ENCODE measurements around the gene SH2D3A. TPM values are rescaled to one million over a fixed set of nuclear protein-coding genes. Genes with fewer than 3 reads are reported as not detected.

SH2D3A gene
- total and polyA plus RNA-seq, 2 donors from 2014 or later = 12.5 to 35.4 TPM

DNA sequence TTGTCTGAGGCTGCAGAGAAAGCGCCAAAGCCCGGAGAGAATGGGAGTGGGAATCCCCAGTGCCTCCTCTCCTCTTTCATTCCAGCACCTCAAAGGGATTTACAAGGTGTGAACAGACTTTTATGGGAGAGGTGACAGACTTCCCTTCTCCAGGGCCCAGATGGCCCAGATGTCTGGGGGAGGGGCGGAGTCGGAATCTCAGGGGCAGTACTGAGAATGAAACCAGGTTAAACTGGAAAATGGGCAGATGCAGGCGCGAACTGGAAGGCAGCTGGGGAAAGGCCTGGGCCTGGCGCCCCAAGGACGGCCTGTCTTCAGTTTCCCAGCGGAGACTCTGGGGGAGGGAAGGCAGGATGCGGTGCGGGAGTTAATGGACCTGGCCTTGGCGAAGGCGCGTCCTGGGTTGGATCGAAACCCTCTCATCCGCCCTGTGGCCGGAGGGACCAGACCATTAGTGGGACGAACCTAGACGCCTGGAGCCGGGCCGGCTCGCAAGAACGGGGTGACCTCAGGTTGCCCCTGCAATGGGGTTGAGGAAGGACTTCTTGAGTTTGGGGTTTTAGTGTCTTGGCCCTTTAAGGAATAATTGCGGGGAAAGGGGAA is 28.3 kb downstream of the SH2D3A start:
- peak overlapping the region; percentile 85 to 89 for H3K27ac ChIP-seq (ENCODE audit: low read depth in 2 of 2, low read length in 2 of 2)
- peak overlapping the region in 2 of 3 donors; percentile 38 to 71 for H3K9ac ChIP-seq (ENCODE audit: low read length in 3 of 3)
- H3K4me3 ChIP-seq (ENCODE audit: low read length in 3 of 3) = peak overlapping the region; percentile 34 to 57 (median 56)
- H3K4me1 ChIP-seq (ENCODE audit: control insufficient read depth in 2 of 3, insufficient read depth in 2 of 3, low read depth in 1 of 3, low read length in 3 of 3) = peaks cover 5 to 33% (median 15%) of the 10 kb centered on the region in 3 donors
- FAIRE-seq (no peak), DNase-seq (peak in 4 of 5 donors; percentile 65 to 89 (median 82))
- intact Hi-C loops (cut with DNase I) = no loop called here
- no peaks in the 10 kb centered on the region for H3K27me3 ChIP-seq (ENCODE audit: control insufficient read depth, insufficient read depth, low read length)
- H3K9me3 ChIP-seq (ENCODE audit: control insufficient read depth in 2 of 3, insufficient read depth in 1 of 3, low read length in 3 of 3) = no peaks in the 10 kb centered on the region
- H3K36me3 ChIP-seq (ENCODE audit: control insufficient read depth in 2 of 3, insufficient read depth in 3 of 3, low read length in 3 of 3) = peaks cover 0 to 10% (median 3%) of the 10 kb centered on the region in 3 donors
- TF ChIP-seq, protein P1, sequence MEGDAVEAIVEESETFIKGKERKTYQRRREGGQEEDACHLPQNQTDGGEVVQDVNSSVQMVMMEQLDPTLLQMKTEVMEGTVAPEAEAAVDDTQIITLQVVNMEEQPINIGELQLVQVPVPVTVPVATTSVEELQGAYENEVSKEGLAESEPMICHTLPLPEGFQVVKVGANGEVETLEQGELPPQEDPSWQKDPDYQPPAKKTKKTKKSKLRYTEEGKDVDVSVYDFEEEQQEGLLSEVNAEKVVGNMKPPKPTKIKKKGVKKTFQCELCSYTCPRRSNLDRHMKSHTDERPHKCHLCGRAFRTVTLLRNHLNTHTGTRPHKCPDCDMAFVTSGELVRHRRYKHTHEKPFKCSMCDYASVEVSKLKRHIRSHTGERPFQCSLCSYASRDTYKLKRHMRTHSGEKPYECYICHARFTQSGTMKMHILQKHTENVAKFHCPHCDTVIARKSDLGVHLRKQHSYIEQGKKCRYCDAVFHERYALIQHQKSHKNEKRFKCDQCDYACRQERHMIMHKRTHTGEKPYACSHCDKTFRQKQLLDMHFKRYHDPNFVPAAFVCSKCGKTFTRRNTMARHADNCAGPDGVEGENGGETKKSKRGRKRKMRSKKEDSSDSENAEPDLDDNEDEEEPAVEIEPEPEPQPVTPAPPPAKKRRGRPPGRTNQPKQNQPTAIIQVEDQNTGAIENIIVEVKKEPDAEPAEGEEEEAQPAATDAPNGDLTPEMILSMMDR (IDR thresholded peaks at IDR 0.05; ENCODE audit: borderline replicate concordance, extremely low read depth, insufficient read depth) = no peak

DNA sequence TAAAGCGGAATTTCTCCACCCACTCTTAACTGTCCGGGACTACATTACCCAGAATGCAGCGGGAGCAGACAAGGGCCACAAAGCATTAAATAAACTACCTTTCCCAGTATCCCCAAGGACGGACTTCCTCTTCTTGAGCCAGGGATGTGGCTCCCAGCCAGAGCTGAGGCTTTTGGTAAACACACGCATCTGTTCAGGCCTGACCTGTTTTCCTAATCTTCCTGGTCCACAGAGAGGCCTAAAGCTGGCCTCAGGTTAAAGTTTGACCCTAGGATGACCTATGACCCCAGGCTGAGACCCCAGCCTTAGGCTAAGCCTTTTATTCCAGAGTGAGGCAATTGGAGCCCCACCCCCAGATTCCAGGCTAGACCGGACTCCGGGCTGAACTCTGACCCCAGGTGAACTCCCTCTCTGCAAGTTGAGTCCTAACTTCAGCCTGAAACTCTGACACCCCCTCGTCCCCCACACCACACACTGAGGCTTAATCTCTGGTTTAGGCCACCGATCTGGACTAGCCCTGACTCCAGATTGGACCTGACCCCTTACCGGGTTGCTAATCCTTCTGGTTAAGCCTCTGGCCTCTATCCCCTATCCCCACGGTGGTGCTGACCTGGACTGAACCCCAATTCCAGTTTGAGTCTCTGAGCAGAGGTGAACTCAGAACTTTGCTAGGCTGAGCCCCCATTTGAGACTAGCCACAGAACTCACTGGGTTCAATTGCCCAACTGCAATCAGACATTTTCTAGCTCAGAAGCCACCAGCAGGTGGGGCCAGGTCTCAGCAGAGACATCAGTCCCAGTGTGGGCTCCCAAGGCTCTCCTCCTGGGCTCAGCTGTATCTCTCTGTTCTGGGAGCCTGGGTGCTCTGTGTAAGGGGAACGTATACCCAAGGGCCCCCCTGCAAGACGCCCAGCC is 29.1 kb downstream of the SH2D3A start:
- peaks cover 5 to 31% (median 13%) of the 10 kb centered on the region in 3 donors for H3K4me1 ChIP-seq (ENCODE audit: control insufficient read depth in 2 of 3, insufficient read depth in 2 of 3, low read depth in 1 of 3, low read length in 3 of 3)
- FAIRE-seq (no peak), DNase-seq (peak; percentile 81 to 97 (median 90))
- intact Hi-C loops (cut with DNase I) = no loop called here
- TF ChIP-seq, protein P1 (IDR thresholded peaks at IDR 0.05; ENCODE audit: borderline replicate concordance, extremely low read depth, insufficient read depth) = peak; percentile 73
- no peaks in the 10 kb centered on the region for H3K9me3 ChIP-seq (ENCODE audit: control insufficient read depth in 2 of 3, insufficient read depth in 1 of 3, low read length in 3 of 3)
- H3K4me3 ChIP-seq (ENCODE audit: low read length in 3 of 3) = peak overlapping the region; percentile 3 to 57 (median 4)
- H3K9ac ChIP-seq (ENCODE audit: low read length in 3 of 3) = peak overlapping the region in 2 of 3 donors; percentile 30 to 71
- no peaks in the 10 kb centered on the region for H3K27me3 ChIP-seq (ENCODE audit: control insufficient read depth, insufficient read depth, low read length)
- H3K27ac ChIP-seq (ENCODE audit: low read depth in 2 of 2, low read length in 2 of 2) = peak overlapping the region; percentile 85 to 89
- H3K36me3 ChIP-seq (ENCODE audit: control insufficient read depth in 2 of 3, insufficient read depth in 3 of 3, low read length in 3 of 3) = peaks cover 0 to 5% (median 2%) of the 10 kb centered on the region in 3 donors

DNA sequence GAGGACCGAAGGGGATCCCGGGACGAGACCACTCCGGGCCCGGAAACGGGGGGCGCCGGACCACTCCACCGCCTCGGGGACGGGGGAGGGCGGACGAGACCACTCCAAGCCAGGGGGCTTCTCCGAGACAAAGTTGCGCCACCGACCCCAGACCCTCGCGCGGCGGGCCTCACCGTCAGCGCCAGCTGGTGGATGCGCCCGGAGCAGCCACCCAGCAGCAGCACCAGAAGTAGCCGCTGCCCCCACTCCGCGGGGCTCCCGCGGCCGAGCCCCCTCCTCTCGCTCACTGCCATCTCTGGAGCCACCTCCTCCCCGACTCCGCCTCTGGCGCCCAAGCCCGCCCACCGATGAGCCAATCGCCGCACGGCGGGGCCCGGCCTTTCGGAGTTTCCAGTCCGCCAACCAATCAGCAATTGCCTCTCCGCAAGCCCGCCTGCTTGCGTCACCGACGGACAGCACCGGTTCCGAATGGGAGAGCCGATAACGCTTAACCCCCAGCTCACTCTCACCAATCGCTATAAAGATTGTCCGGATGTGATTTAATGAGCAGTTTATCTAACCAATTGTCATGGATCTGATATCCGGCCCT is 29.9 kb downstream of the SH2D3A start, which contains the start of gene GPR108:
Gene GPR108 (minus strand): TSS at position 297 of the 589 bp plus-strand sequence. CDS start 4 bp downstream, at position 293.
- peaks cover 5 to 31% (median 13%) of the 10 kb centered on the region in 3 donors for H3K4me1 ChIP-seq (ENCODE audit: control insufficient read depth in 2 of 3, insufficient read depth in 2 of 3, low read depth in 1 of 3, low read length in 3 of 3)
- H3K9ac ChIP-seq (ENCODE audit: low read length in 3 of 3) = peak within 1 kb of the TSS; percentile 57 to 77 (median 68)
- no peaks in the 10 kb centered on the region for H3K27me3 ChIP-seq (ENCODE audit: control insufficient read depth, insufficient read depth, low read length)
- H3K27ac ChIP-seq (ENCODE audit: low read depth in 2 of 2, low read length in 2 of 2) = peak within 1 kb of the TSS; percentile 95 to 96
- no peaks in the 10 kb centered on the region for H3K36me3 ChIP-seq (ENCODE audit: control insufficient read depth in 2 of 3, insufficient read depth in 3 of 3, low read length in 3 of 3)
- no peaks in the 10 kb centered on the region for H3K9me3 ChIP-seq (ENCODE audit: control insufficient read depth in 2 of 3, insufficient read depth in 1 of 3, low read length in 3 of 3)
- intact Hi-C loops (cut with DNase I) = no loop called here
- FAIRE-seq = peak; percentile 99
- peak within 1 kb of the TSS; percentile 75 to 93 (median 80) for H3K4me3 ChIP-seq (ENCODE audit: low read length in 3 of 3)
- peak; percentile 100 for DNase-seq
- TF ChIP-seq, protein P1 (IDR thresholded peaks at IDR 0.05; ENCODE audit: borderline replicate concordance, extremely low read depth, insufficient read depth) = peak; percentile 2
